Colonic mucosa (tissue), 4 donors: ENCODE results near the gene NTN4. TPM values are rescaled to one million over a fixed set of nuclear protein-coding genes. Genes with fewer than 3 reads are reported as not detected.
"Not testable (repeated sequence)": the region's sequence is repeated elsewhere in the genome, so short reads cannot be mapped to it uniquely, and the experiment has no call there.

Experiments
- DNase-seq: peaks from one replicate; pipeline ENCODE4 v3.0.0-alpha.2; 2020
- H3K27ac ChIP-seq: fragments of 200-600 bp; one replicate; pipeline ENCODE4 v1.8.0; 2021
- H3K27me3 ChIP-seq: fragments of 200-600 bp; one replicate; pipeline ENCODE4 v1.8.0; 2021
- H3K36me3 ChIP-seq: fragments of 200-600 bp; one replicate; pipeline ENCODE4 v1.8.0; 2021
- H3K4me1 ChIP-seq: fragments of 200-600 bp; one replicate; pipeline ENCODE4 v1.8.0; 2021; ENCODE audit warnings: mild to moderate bottlenecking
- H3K4me3 ChIP-seq: fragments of 200-600 bp; one replicate; pipeline ENCODE4 v1.8.0; 2021
- H3K9ac ChIP-seq, 2 donors: one replicate each; pipeline ENCODE4 v1.7.0; 2013; ENCODE audit warnings: control low read depth in 2 of 2, low read depth in 2 of 2, low read length in 2 of 2
- H3K9me3 ChIP-seq: fragments of 200-600 bp; one replicate; pipeline ENCODE4 v1.8.0; 2021
- CTCF ChIP-seq: fragments of 200-600 bp; IDR thresholded peaks from one replicate; pipeline ENCODE4 v1.8.0; 2022; ENCODE audit warnings: antibody characterized with exemption, mild to moderate bottlenecking
- intact Hi-C: fragments of 100-400 bp; cut with DNase I; formaldehyde crosslinking; loops from one replicate; pipeline ENCODE4 v1.14.1; 2022
- total RNA-seq, 2 donors: library from RNA; stranded (reverse); fragmentation: NEBNext Ultra II Directional in 1 of 2; extraction: Animal tissue kit (Norgen Biotek cat#: 25700) in 1 of 2; gene quantifications; one replicate each; pipeline ENCODE4 v1.2.1, GENCODE V29; 2021
- donor health status: healthy.
- donor health status: DM: no; HTN: no; CAD: no.
- donor health status: DM: no; HTN: no; CAD: no.

Gene NTN4
- total RNA-seq, 2 donors from 2014 or later: 12.4 to 16.8 TPM

GRCh38 chr12:95620171-95620570 lies 170.4 kb downstream of the NTN4 start:
- no peaks in the 10 kb centered on the region for H3K9me3 ChIP-seq
- intact Hi-C loops: loop anchor here (10.0 kb wide), 1 partner anchor 115 kb away; no protein-coding TSS in a partner anchor
- H3K27ac ChIP-seq: no peak overlapping the region
- peaks cover 4% of the 10 kb centered on the region for H3K4me1 ChIP-seq
- H3K4me3 ChIP-seq: no peak overlapping the region
- H3K36me3 ChIP-seq: no peaks in the 10 kb centered on the region
- H3K9ac ChIP-seq: no peak overlapping the region
- no peaks in the 10 kb centered on the region for H3K27me3 ChIP-seq
- no peak for TF ChIP-seq CTCF
- DNase-seq: no peak

- H3K27ac ChIP-seq, H3K4me3 ChIP-seq, H3K27me3 ChIP-seq, H3K9me3 ChIP-seq, H3K36me3 ChIP-seq, intact Hi-C loops, DNase-seq, H3K4me1 ChIP-seq, H3K9ac ChIP-seq: not testable (repeated sequence)
These were observed 174.1 kb downstream of the NTN4 start for GRCh38 chr12:95616470-95616869.

GRCh38 chr12:95615749-95616148 lies 174.8 kb downstream of the NTN4 start:
- Histone ChIP-seq H3K9me3 (no peaks in the 10 kb centered on the region), H3K36me3 (no peaks in the 10 kb centered on the region), H3K4me3 (no peak overlapping the region), H3K27me3 (no peaks in the 10 kb centered on the region), H3K9ac (no peak overlapping the region), H3K4me1 (no peaks in the 10 kb centered on the region), H3K27ac (no peak overlapping the region)
- DNase-seq: no peak
- intact Hi-C loops: no loop called here
- TF ChIP-seq CTCF: no peak

- H3K4me3 ChIP-seq: no peak overlapping the region
- H3K27ac ChIP-seq: no peak overlapping the region
- H3K27me3 ChIP-seq: no peaks in the 10 kb centered on the region
- no peak for TF ChIP-seq CTCF
- no peaks in the 10 kb centered on the region for H3K36me3 ChIP-seq
- DNase-seq: no peak
- H3K9ac ChIP-seq: no peak overlapping the region
- H3K9me3 ChIP-seq: no peaks in the 10 kb centered on the region
- intact Hi-C loops: no loop called here
- H3K4me1 ChIP-seq: no peaks in the 10 kb centered on the region
These were observed 176.1 kb downstream of the NTN4 start for GRCh38 chr12:95614390-95614982.

- H3K9me3 ChIP-seq: no peaks in the 10 kb centered on the region
- no peak overlapping the region for H3K4me3 ChIP-seq
- H3K9ac ChIP-seq: no peak overlapping the region
- no peak overlapping the region for H3K27ac ChIP-seq
- no peak for TF ChIP-seq CTCF
- H3K4me1 ChIP-seq: no peaks in the 10 kb centered on the region
- no peaks in the 10 kb centered on the region for H3K27me3 ChIP-seq
- intact Hi-C loops: no loop called here
- no peaks in the 10 kb centered on the region for H3K36me3 ChIP-seq
- DNase-seq: no peak
These were observed 177.5 kb downstream of the NTN4 start for GRCh38 chr12:95613021-95613420.

- H3K27ac ChIP-seq: no peak overlapping the region
- no peaks in the 10 kb centered on the region for H3K36me3 ChIP-seq
- no peaks in the 10 kb centered on the region for H3K4me1 ChIP-seq
- no peak for DNase-seq
- no peak overlapping the region for H3K9ac ChIP-seq
- no peak for TF ChIP-seq CTCF
- no peaks in the 10 kb centered on the region for H3K9me3 ChIP-seq
- no peaks in the 10 kb centered on the region for H3K27me3 ChIP-seq
- intact Hi-C loops: no loop called here
- H3K4me3 ChIP-seq: no peak overlapping the region
These were observed 178.8 kb downstream of the NTN4 start for GRCh38 chr12:95611676-95612309.
